D341Med (cell line): ENCODE results near the gene SDC3.

Experiments
- DNase-seq: peaks from one replicate; pipeline ENCODE4 v3.0.0; 2012; ENCODE audit warnings: low spot score

Gene SDC3

DNA sequence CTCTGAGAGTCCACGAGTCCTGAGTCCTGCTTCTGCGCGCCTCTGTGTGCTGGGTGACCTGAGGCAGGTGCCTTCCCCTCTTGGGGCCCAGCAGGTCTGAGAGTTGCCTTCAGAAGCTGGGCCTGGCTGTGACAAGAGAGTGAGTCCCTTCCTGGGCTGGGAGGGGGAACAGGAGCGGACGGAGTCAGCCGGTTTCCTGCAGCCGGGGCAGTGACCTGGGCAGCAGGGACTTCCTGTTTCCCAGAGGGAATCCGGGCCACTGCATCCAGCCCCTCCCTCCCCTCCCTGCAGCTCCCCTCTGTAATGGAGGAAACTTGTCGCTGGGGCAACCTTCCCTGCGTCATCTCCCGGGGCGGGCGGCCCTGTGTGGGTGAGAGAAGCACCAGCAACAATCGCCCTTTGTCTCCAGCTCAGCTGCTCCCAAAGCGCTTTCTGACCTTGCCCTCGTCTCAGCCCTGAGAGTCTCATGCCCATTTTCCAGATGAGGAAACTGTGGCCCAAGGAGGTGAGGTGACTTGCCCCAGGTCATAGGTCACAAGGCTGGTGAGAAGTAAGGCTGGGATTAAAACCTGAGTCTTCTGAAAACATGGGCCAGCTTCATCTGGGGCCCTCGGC, 61.1 kb downstream of the SDC3 start:
- DNase-seq: no peak

DNA sequence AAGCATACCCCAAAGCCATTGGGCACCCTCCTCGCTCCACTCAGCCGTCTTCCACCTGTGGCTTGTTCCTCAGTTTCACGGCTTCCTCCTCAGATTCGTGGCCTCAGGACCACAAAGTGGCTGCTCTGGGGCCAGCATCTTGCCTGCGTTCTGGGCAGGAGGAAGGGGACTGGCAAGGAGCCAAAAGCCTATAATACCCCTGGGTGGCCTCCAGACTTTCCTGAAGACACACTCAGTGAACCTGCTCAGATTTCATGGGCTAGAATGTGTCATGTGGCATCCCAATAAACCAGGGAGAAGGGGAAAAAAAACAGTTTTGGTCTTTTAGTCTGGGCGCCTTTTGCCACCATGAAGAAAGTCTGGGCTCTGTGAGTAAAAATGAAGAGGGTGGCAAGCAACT, 62.0 kb downstream of the SDC3 start:
- DNase-seq: no peak

GRCh38 chr1:30845904-30846290, 62.7 kb downstream of the SDC3 start:
- DNase-seq: no peak

DNA sequence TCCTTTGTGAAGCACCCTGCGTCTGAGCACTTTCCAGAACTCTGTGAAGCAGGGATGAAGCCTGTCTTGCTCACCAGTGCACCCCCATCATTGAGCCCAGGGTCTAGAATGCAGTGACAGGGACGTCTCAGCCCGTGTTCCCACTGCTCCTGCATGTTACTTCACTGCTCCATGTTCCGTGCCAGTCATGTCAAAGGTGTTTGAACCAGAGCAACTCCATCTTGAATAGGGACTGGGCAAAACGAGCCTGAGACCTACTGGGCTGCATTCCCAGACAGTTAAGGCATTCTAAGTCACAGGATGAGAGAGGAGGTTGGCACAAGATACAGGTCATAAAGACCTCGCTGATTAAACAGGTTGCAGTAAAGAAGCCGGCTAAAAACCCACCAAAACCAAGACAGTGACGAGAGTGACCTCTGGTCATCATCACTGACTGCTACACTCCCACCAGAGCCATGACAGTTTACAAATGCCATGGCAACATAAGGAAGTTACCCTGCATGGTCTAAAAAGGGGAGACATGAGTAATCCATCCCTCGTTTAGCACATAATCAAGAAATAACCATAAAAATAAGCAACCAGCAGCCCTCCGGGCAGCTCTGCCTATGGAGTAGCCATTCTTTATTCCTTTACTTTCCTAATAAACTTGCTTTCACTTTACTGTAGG, 63.2 kb downstream of the SDC3 start:
- no peak for DNase-seq

DNA sequence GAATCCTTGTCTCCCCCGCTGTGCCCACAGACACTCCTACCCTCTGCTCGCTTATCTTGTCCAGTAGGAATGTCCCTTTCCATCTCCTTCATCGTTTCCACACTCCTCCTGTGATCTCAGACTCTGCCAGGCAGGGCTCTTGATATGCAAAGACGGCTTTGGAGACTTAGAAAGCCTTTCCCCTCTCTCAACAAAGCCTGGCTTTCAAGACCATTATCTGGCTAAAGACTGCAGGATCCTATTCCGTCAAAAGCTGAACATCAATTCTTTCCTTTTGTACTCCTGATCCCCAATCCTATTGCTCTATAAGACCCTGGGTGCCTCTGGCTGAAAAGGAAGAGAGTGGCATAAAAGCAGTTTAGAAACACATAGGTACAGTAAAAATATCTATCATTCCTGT, 63.9 kb downstream of the SDC3 start:
- no peak for DNase-seq

DNA sequence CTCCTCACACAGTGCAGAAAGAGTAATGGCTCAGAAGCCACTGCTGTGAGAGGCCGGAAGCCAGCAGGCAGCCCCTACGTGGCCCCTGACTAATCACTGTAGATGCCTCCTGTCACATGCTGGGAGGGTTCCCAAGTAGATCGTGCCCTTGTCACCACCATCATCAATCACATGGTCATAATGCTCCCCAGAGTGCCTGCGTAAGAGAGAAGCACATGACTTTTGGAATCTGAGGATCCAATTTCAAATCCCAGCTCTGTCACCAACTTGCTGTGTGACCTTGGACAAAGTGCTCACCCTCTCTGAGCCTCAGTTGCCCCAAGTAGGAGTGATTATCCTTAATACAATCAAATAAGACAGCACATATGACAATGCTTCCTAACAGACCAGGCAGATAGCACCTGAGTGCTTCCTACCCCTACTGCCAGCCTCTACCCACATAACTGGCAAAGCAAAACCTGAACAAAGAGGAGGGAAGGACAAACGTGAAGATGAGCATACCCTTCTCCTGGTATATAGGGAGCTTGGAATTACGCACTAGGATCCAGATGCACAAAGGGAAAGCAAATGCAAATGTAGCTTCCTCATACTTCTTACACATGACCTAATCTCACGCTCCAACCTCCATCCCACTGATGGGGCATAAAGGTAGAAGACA, 65.7 kb downstream of the SDC3 start:
- DNase-seq: no peak

DNA sequence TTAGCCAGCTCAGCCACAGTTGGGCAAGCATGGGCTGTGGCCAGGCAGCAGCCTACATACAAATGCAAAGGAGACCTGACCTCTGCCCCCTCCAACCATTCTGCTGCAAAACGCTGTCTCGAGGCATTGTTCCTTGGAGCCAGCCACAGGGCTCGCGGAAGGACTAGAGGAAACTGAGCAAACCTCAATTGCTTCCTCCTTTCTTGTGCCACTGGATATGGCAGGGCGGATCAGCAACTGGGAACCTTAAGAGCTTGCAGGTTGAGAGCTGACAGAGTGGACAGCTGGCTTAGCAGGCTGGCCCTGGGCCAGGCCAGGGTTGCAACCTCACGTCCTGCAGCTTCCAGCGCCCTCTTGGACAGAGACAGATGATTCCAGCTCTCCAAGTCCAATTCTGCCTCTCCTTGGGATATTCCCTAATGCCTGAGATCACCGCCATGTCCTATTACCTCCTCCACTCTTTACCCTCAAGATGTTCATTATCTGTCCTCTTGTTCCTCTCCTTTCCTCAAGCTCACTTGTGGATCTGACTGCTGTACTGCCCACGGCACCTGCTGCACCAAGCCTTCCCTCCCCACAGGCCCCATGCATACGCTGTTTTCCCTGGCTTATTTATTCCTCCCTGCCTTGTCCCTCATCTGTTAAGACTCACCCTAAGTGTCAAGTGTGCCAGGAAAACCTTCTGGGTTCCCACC, 67.5 kb downstream of the SDC3 start:
- no peak for DNase-seq

- no peak for DNase-seq
These were observed 68.7 kb downstream of the SDC3 start for GRCh38 chr1:30839827-30840359.

- no peak for DNase-seq
These were observed 69.6 kb downstream of the SDC3 start for GRCh38 chr1:30838996-30839395.

DNA sequence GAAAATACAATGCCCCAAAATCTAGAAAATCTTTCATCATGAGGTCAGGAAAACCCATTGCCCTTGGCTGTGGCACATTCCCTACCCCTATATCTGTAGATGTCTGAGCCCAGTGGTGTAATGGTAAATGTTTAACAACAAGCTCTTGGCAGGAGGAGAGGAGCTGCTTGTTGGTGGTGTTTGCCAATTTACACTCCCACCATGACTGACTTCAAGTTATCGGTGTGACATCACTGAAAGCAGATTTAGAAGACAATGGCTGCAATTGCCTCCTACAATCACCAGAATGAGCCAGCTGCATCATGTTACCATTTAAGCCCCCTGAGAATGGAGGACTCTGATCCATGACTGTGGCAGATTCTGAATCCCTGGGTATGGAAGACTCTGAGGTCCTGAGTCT, 70.9 kb downstream of the SDC3 start:
- DNase-seq: no peak

- DNase-seq: no peak
These were observed 74.3 kb downstream of the SDC3 start for GRCh38 chr1:30834253-30834652.

DNA sequence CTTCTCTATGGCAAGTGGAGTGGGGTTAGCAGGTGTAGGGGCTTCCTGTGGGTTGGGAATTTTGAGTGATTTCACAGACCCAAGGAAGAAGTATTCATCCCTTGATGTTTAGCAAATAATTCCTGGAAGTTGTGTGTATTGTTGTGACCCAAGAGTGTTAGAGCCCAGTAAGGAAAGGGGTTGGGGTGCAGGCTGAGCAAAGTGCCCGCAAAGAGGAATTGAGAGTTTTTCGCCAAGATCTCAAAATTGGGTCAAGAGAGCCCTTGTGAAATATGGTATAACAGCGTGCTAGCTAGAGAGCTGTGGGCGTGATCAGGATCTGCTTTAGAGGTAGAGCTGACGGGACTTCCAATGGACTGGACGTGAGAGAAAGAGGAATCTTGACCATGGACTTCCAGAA, 78.0 kb downstream of the SDC3 start:
- DNase-seq: no peak

GRCh38 chr1:30829889-30830288, 78.7 kb downstream of the SDC3 start:
- no peak for DNase-seq

- no peak for DNase-seq
These were observed 83.7 kb downstream of the SDC3 start for GRCh38 chr1:30824736-30825429.

DNA sequence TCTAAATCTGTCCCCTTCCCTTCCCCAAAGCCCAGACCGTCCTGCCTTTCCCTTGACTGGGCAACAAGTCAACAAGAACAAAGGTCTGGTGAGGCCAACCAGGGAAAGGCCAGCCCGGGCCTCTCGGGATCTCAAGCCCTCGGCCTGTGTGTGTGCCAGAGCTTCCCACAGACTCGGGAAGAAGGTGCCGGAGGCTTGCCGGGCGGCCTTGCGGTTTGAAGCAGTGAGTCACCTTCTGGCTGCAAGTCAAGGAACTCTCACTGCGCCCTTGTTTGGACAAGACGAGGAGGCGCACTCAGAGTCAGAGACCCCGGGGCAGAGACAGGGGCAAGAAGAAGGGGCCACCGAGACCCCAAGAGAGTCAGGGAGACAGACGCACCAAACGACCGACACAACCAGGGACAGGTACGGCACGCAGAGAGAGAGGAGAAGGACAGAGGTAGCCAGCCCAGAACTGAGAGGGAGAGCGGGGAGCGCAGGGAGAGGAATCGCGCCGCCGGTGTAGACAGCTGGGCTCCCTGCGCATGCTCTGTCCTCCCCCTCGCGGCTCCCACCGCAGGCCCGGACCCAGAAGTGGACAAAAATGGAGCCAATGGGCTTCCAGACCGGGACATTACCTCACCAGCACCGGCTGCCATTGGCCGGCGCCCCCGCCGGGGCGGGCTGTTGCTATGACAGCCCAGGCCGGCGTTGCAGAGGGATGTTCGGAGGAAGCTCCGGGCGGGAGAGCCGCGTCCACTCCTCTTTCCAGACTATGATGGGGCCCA, 84.4 kb downstream of the SDC3 start:
- peak; percentile 99 for DNase-seq

DNA sequence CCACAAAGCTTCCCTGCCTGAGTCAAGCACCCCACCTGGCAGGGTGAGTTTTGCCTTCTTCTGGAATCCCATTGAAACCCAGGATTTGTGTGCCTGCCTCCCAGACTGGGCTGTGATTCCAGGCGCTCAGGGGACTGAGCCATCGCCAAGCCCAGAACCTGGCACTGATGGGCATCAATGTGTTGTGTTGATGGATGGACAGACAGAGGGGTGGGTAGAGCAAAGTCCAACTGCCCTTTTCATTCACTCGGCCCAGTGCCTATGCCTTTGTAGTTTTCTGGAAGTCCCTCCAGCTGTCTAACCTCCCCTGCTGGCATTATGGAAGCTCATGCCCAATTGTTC, 85.0 kb downstream of the SDC3 start:
- DNase-seq: no peak

GRCh38 chr1:30822966-30823581, 85.5 kb downstream of the SDC3 start:
- no peak for DNase-seq

DNA sequence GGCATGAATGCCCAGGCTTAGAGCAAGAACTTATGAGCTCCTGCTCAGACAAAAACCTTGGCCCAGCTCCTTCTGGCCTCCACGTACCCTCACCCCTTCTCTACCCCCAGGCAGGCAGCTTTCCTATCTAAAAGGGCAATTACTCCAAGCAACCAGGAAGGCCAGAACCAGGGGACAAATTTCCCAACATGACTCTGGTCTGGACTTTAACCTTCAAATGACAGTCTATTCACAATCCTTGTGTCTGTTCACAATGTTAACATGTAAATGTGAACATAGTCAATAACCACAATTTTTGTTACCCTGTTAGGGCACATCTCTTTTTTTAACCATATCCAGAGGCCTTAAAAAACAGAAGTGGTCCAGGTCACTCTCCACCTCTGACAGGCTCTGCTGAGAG, 86.6 kb downstream of the SDC3 start:
- no peak for DNase-seq

DNA sequence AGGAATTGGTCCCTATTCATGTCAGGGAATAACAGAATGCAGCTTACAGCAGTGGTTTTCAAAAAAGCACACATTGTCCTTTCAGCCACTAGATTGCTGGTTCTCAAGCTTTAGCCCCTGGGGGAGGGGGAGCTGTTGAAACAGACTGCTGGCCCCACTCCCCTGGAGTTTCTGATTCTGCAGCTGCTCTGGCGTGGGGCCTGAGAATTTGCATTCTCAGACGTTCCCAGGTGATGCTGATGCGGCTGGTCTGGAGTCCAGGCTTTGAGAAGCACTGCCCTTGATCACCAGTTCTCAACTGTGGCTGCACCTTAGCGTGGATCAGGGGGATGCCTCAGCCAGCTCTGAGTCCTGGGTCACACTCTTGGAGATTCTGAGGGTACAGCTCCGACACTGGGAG, 88.3 kb downstream of the SDC3 start:
- no peak for DNase-seq
